Cardiac muscle cell (in vitro differentiated cells and primary cell): ENCODE data around the gene PLA2R1. TPM values are rescaled to one million over a fixed set of nuclear protein-coding genes. Genes with fewer than 3 reads are reported as not detected.
"Not testable (repeated sequence)": the region's sequence is repeated elsewhere in the genome, so short reads cannot be mapped to it uniquely, and the experiment has no call there.

Experiments used
- DNase-seq, 2 donors: peaks; one replicate each; pipeline versions ENCODE4 v3.0.0 to v3.0.0-alpha.2; 2010 to 2017; ENCODE audit warnings: low read depth in 1 of 2, low spot score in 1 of 2
- H3K27ac ChIP-seq: fragments of 200-600 bp; sonication (generic); 2 replicates; pipeline ENCODE4 v1.5.1; 2016
- H3K27me3 ChIP-seq: fragments of 200-600 bp; sonication (generic); 2 replicates; pipeline ENCODE4 v1.6.0; 2016; ENCODE audit warnings: control low read depth
- H3K36me3 ChIP-seq: fragments of 200-600 bp; sonication (generic); 2 replicates; pipeline ENCODE4 v1.5.1; 2016; ENCODE audit warnings: control low read depth
- H3K4me1 ChIP-seq: fragments of 200-600 bp; sonication (generic); 2 replicates; pipeline ENCODE4 v1.8.1; 2017; ENCODE audit warnings: low read depth, mild to moderate bottlenecking, mixed run types
- H3K4me3 ChIP-seq: fragments of 200-600 bp; sonication (generic); 2 replicates; pipeline ENCODE4 v1.5.1; 2016; ENCODE audit warnings: mild to moderate bottlenecking
- H3K9me3 ChIP-seq: fragments of 200-600 bp; sonication (generic); 2 replicates; pipeline ENCODE4 v1.5.1; 2017; ENCODE audit warnings: low read depth, mild to moderate bottlenecking, control low read depth
- polyA plus RNA-seq: library from polyadenylated mRNA; unstranded; fragments of >200 nt; fragmentation: Nextera tagmentation; extraction: Ambion mirVana; gene quantifications from 2 replicates; pipeline ENCODE4 v1.2.1, GENCODE V29; 2016
- total RNA-seq: library from RNA; depleted of rRNA; stranded (reverse); fragments of >200 nt; gene quantifications from 2 replicates; pipeline ENCODE4 v1.2.3, GENCODE V29; 2016
- TF ChIP-seq, protein P1 (sequence below): IDR thresholded peaks from 2 replicates; pipeline ENCODE4 v1.5.1; 2012; ENCODE audit warnings: low read depth, mild to moderate bottlenecking, low read length

PLA2R1 gene
- total and polyA plus RNA-seq, 2 experiments from 2014 or later, result 0.09 TPM; not detected in 1

DNA sequence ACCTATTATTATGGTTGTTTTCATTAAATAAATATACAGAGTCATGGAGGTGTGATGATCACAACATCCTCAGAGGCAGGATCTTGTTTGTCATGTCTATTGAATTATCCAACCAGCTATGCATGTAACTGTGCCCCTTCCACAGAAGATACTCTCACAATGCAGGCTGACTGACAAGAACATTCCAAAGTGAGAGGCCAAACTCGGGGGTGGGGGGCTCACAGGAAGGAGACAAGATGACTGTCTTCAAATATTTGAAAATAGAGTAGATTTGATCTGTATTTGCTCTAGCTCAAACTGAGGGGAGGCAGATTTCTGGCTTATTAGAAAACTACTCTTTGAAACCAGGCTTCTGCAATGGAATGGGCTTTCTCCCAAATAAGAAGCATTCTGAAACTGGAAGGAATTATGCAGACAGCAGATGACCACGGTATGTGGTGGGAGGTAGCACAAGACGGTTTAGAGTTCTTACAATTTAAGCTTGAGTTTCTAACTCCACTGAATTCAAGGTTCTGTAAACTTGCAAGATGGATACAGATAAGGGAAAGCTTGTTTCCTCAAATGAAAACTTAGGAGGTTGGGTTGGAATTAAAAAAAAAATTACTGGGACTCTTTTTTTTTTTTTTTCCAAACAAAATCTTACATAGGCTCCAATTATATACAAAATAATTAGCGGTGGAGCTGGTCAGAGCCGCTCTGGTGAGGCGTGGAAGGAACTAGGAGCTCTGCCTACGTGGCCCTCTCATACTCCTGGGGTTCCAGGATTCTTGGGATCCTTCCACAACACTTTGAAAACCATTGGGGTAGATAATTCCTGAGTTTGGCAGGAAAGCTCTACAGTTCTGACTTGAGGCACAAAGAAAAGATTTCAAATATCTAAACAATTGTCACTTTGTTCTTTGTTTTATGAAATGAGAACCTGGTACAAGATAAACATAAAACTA lies 79.3 kb downstream of the PLA2R1 start:
- H3K4me3 ChIP-seq, result no peak overlapping the region
- no peaks in the 10 kb centered on the region for H3K9me3 ChIP-seq
- no peak overlapping the region for H3K27ac ChIP-seq
- H3K4me1 ChIP-seq, result no peaks in the 10 kb centered on the region
- H3K27me3 ChIP-seq, result no peaks in the 10 kb centered on the region
- TF ChIP-seq, protein P1, sequence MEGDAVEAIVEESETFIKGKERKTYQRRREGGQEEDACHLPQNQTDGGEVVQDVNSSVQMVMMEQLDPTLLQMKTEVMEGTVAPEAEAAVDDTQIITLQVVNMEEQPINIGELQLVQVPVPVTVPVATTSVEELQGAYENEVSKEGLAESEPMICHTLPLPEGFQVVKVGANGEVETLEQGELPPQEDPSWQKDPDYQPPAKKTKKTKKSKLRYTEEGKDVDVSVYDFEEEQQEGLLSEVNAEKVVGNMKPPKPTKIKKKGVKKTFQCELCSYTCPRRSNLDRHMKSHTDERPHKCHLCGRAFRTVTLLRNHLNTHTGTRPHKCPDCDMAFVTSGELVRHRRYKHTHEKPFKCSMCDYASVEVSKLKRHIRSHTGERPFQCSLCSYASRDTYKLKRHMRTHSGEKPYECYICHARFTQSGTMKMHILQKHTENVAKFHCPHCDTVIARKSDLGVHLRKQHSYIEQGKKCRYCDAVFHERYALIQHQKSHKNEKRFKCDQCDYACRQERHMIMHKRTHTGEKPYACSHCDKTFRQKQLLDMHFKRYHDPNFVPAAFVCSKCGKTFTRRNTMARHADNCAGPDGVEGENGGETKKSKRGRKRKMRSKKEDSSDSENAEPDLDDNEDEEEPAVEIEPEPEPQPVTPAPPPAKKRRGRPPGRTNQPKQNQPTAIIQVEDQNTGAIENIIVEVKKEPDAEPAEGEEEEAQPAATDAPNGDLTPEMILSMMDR, result no peak
- no peaks in the 10 kb centered on the region for H3K36me3 ChIP-seq
- peak in 1 of 2 donors; percentile 76 for DNase-seq

DNA sequence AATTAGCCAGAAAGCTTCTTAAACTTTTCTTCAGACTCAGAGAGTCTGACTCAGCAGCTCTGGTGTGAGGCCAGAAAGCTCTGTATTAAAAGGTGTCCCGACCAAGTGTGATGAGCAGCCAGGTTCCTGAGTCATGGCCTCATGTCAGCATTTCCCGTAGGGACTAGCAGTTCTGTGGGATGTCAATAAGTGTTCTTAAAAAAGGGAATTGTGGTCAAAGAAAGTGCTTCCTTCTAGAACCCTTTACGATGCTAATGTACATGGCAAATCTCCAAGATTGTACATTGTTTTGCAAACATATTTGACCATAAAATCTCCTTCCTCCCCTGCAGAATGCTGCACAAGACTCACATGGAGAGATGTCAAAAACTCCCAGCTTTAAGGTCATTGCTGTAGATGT lies 80.1 kb downstream of the PLA2R1 start:
- Histone ChIP-seq H3K4me1 (no peaks in the 10 kb centered on the region), H3K27ac (no peak overlapping the region), H3K36me3 (no peaks in the 10 kb centered on the region), H3K4me3 (no peak overlapping the region), H3K27me3 (no peaks in the 10 kb centered on the region), H3K9me3 (no peaks in the 10 kb centered on the region)
- DNase-seq, result peak in 1 of 2 donors; percentile 77
- TF ChIP-seq, protein P1, result no peak

DNA sequence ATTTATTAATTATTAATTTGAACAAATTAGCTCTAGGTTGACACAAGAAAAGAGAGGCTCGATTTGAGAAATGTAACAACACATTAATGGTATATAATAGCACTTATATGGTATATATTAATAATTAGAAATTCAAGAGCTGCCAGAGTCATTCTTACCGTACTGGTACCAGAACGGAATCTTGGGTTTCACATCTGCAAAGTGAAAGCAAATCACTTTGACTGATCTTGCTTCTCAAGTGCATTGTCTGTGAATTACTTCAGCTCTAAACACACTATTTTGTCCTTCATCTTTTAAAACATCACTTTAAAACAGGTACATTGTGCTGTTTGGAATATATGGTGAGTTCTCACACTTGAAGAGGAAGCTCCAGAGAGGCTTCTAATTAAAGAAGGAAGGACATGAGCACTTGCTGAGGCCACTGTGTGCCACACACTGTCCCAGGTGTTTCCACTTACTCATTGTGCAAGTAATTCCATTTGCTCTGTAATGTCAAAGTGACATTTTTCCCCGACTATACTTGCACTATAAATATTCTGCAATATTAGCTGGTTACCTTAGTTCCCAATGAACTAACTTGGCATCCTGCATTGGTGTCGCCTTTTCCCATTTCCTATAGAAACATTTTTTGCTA lies 85.8 kb downstream of the PLA2R1 start:
- no peaks in the 10 kb centered on the region for H3K27me3 ChIP-seq
- H3K4me3 ChIP-seq, result no peak overlapping the region
- no peak overlapping the region for H3K27ac ChIP-seq
- TF ChIP-seq, protein P1, result no peak
- H3K9me3 ChIP-seq, result no peaks in the 10 kb centered on the region
- no peaks in the 10 kb centered on the region for H3K36me3 ChIP-seq
- H3K4me1 ChIP-seq, result no peaks in the 10 kb centered on the region
- DNase-seq, result no peak

DNA sequence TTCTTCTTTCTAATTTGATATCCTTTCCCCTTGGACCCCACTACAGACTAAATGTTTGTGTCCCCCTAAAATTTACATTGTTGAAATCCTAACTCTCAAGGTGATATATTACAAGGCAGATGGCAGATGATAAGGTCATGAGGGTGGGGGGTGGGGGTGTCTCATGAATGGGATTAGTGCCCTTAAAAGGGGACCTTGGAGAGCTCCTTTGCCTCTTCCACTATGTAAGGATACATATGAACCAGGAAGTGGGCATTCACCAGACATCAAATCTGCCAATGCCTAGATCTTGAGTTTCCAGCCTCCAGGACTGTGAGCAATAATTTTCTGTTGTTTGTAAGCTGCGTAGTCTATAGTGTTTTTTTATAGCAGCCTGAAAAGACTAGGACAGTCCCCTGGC lies 89.1 kb downstream of the PLA2R1 start:
- TF ChIP-seq, protein P1, result no peak
- H3K27ac ChIP-seq, result no peak overlapping the region
- DNase-seq, result no peak
- H3K4me3 ChIP-seq, result no peak overlapping the region
- H3K36me3 ChIP-seq, result no peaks in the 10 kb centered on the region
- H3K27me3 ChIP-seq, result no peaks in the 10 kb centered on the region
- H3K4me1 ChIP-seq, result no peaks in the 10 kb centered on the region
- no peaks in the 10 kb centered on the region for H3K9me3 ChIP-seq

DNA sequence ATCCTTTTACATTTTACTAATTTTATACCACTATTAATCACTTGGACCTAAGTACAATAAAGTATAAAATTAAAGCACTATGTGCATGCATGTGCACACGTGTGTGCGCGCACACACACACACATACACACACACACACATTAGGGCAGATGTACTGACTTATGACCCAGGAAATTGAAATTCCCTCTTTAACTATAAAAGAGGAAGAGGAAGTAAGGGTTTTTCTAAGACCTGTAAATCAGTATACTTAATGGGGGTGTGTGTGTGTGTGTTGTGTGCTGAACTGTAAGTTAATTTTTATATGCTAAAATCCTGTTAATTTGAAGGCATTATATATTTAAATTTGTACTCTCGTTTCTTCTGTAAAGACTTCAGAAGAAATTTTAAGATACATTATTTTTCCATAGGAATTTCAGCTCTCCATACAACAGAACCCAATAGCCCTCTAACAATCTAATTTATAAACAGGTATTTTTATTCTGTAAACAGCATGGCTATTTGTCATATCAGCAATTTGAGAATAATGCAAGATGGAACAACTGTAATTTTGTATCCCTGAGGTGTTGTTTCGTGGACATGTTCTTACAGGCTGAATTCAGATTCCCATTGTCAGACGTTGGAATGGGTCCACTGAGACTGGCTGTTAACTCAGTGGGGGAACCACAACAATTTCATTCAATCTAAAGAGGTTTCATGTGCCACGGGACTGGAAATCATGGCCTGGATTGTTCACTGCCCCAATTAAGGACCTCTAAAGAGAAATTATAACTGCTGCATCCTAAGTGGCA lies 90.9 kb downstream of the PLA2R1 start:
- H3K4me3 ChIP-seq, result no peak overlapping the region
- DNase-seq, result no peak
- H3K27me3 ChIP-seq, result no peaks in the 10 kb centered on the region
- H3K4me1 ChIP-seq, result no peaks in the 10 kb centered on the region
- no peak overlapping the region for H3K27ac ChIP-seq
- H3K36me3 ChIP-seq, result no peaks in the 10 kb centered on the region
- no peaks in the 10 kb centered on the region for H3K9me3 ChIP-seq
- TF ChIP-seq, protein P1, result no peak

DNA sequence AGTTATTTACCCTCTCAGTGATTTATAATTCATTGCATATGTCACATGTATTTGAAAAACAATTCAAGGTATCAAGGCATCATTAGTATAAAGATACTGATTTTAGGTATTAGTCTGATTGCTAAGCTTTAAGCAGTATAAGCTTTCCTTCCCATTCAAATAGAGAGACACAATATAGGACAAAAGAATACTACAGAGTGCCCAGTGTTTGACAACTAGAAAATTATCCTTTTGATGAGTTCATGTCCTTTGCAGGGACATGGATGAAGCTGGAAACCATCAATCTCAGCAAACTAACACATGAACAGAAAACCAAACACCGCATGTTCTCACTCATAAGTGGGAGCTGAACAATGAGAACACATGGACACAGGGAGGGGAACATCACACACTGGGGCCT lies 91.9 kb downstream of the PLA2R1 start:
- not testable (repeated sequence) for H3K27me3 ChIP-seq, H3K27ac ChIP-seq, H3K4me3 ChIP-seq, H3K9me3 ChIP-seq, H3K36me3 ChIP-seq, DNase-seq, H3K4me1 ChIP-seq
